SJSA1 (cell line): ENCODE measurements around the gene SLC16A1. TPM values are rescaled to one million over a fixed set of nuclear protein-coding genes. Genes with fewer than 3 reads are reported as not detected.
"Not testable (repeated sequence)": the region's sequence is repeated elsewhere in the genome, so short reads cannot be mapped to it uniquely, and the experiment has no call there.

Experiments
- DNase-seq, 2 experiments: peaks; one replicate each; pipeline ENCODE4 v3.0.0-alpha.2; 2015 to 2020; ENCODE audit warnings: low spot score in 2 of 2, low read depth in 1 of 2
- H3K27ac ChIP-seq: fragments of 250-450 bp; sonication (Bioruptor Pico); 2 replicates; pipeline ENCODE4 v1.5.1; 2020; ENCODE audit warnings: mild to moderate bottlenecking, moderate library complexity
- H3K27me3 ChIP-seq: fragments of 250-450 bp; sonication (Bioruptor Pico); replicated peaks from 2 replicates; pipeline ENCODE4 v1.5.1; 2020; ENCODE audit warnings: mild to moderate bottlenecking, moderate library complexity
- H3K36me3 ChIP-seq: fragments of 250-450 bp; sonication (Bioruptor Pico); 2 replicates; pipeline ENCODE4 v1.5.1; 2020; ENCODE audit warnings: mild to moderate bottlenecking
- H3K4me1 ChIP-seq: fragments of 250-450 bp; sonication (Bioruptor Pico); replicated peaks from 2 replicates; pipeline ENCODE4 v1.6.1; 2021; ENCODE audit warnings: mild to moderate bottlenecking
- H3K4me3 ChIP-seq: fragments of 250-450 bp; sonication (Bioruptor Pico); 2 replicates; pipeline ENCODE4 v1.5.1; 2020; ENCODE audit warnings: mild to moderate bottlenecking
- H3K9me3 ChIP-seq: fragments of 250-450 bp; sonication (Bioruptor Pico); replicated peaks from 2 replicates; pipeline ENCODE4 v1.5.1; 2020; ENCODE audit warnings: mild to moderate bottlenecking
- total RNA-seq: library from RNA; depleted of rRNA; stranded (reverse); fragments of >200 nt; shearing (Covaris generic); gene quantifications from 2 replicates; pipeline ENCODE4 v1.2.3, GENCODE V29; 2014

The SLC16A1 gene
- total RNA-seq, 1 experiment from 2014 or later, result 106 TPM

GRCh38 chr1:112983537-112984131 lies 27.6 kb upstream of the SLC16A1 start:
- Histone ChIP-seq H3K9me3 (no peaks in the 10 kb centered on the region), H3K36me3 (peaks cover 3% of the 10 kb centered on the region; the same call in 1 of the 2 replicates), H3K4me1 (no peaks in the 10 kb centered on the region), H3K27me3 (no peaks in the 10 kb centered on the region), H3K4me3 (no peak overlapping the region), H3K27ac (no peak overlapping the region)
- no peak for DNase-seq

- Histone ChIP-seq H3K4me3 (no peak overlapping the region), H3K9me3 (no peaks in the 10 kb centered on the region), H3K36me3 (peaks cover 3% of the 10 kb centered on the region; the same call in 1 of the 2 replicates), H3K27me3 (no peaks in the 10 kb centered on the region), H3K27ac (no peak overlapping the region), H3K4me1 (no peaks in the 10 kb centered on the region)
- DNase-seq, result no peak
Observed at GRCh38 chr1:112982853-112983536, 27.0 kb upstream of the SLC16A1 start.

DNA sequence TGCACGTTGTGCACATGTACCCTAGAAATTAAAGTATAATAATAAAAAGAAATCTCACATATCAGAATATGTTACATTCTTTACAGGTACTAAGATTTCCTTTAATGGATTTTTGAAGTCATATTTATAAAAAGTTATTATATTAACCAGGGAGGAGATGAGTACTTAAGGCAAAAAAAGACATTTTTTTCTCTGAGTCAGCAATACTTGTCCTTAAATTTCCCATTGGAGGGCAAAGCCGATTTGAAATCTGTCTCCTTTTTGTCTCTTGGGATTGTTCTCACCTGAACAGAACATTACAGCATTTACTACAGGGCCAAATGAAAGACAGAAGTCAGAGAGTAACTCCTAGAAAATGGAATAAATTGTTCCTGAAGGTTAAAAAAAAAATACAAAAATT lies 26.3 kb upstream of the SLC16A1 start:
- H3K27ac ChIP-seq, result no peak overlapping the region
- H3K27me3 ChIP-seq, result no peaks in the 10 kb centered on the region
- DNase-seq, result no peak
- H3K36me3 ChIP-seq, result peaks cover 3% of the 10 kb centered on the region; the same call in 1 of the 2 replicates
- no peak overlapping the region for H3K4me3 ChIP-seq
- no peaks in the 10 kb centered on the region for H3K4me1 ChIP-seq
- no peaks in the 10 kb centered on the region for H3K9me3 ChIP-seq

DNA sequence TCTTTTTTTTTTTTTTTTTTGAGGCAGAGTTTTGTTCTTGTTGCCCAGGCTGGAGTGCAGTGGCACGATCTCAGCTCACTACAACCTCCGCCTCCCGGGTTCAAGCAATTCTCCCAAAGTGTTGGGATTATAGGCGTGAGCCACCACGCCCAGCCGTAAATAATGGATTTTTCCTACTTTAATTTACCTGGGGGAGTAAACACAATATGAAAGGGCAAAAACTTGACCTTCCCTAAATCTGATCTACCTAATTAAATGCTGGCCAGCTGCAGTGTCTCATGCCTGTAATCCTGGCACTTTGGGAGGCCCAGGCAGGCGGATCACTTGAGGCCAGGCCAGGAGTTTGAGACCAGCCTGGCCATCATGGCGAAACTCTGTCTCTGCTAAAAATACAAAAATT lies 25.8 kb upstream of the SLC16A1 start:
- H3K4me1 ChIP-seq, H3K27me3 ChIP-seq, H3K9me3 ChIP-seq, H3K36me3 ChIP-seq, DNase-seq, H3K4me3 ChIP-seq, H3K27ac ChIP-seq: not testable (repeated sequence)

- DNase-seq, result no peak
- no peaks in the 10 kb centered on the region for H3K27me3 ChIP-seq
- peaks cover 3% of the 10 kb centered on the region; the same call in 1 of the 2 replicates for H3K36me3 ChIP-seq
- no peaks in the 10 kb centered on the region for H3K9me3 ChIP-seq
- no peak overlapping the region for H3K4me3 ChIP-seq
- H3K4me1 ChIP-seq, result no peaks in the 10 kb centered on the region
- no peak overlapping the region for H3K27ac ChIP-seq
Observed at GRCh38 chr1:112981426-112981825, 25.4 kb upstream of the SLC16A1 start.

DNA sequence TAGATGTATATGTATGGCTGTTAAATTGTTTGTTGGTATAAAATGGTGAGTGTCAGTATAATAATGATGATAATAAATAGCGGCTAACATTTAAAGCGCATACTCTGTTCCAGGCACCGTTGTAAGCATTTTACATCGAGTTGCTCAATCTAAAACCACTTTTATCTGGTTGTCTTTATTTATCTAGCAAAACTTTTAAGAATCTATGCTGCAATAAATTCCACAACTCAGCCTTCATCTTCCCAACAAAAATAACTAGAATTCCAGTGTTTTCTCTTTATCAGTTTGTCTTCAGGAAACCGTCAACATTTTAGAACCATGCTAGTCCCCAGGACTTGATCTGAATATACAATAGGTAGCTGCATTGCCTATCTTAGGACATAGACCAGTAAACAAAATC lies 19.3 kb upstream of the SLC16A1 start:
- no peak for DNase-seq
- H3K36me3 ChIP-seq, result peaks cover 6% of the 10 kb centered on the region

DNA sequence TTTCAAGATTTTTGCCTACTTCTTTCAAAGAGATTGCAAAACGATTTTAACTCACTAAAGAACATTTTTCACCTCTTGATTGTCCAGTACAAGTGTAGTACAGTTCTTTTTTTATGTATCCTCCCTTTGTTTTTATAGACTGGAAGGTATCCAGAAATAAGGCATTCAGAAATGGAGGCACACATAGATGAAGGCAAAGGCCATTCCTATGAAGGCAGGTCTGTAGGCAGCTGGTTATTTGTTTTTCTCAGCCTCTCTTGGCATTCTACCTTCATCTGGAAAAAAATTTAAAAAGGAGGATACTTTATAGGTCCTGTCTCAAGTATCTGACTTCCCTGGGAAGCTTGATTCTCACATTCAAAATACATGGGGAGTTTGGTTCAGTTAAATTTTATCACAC lies 18.6 kb upstream of the SLC16A1 start:
- Histone ChIP-seq H3K27me3 (no peaks in the 10 kb centered on the region), H3K4me3 (no peak overlapping the region), H3K27ac (no peak overlapping the region), H3K36me3 (peaks cover 6% of the 10 kb centered on the region), H3K4me1 (no peaks in the 10 kb centered on the region), H3K9me3 (no peaks in the 10 kb centered on the region)
- DNase-seq, result no peak

More for the DNA sequence above, 19.3 kb upstream of the SLC16A1 start:
- Histone ChIP-seq H3K27me3 (no peaks in the 10 kb centered on the region), H3K4me1 (no peaks in the 10 kb centered on the region), H3K4me3 (no peak overlapping the region), H3K9me3 (no peaks in the 10 kb centered on the region), H3K27ac (no peak overlapping the region)

DNA sequence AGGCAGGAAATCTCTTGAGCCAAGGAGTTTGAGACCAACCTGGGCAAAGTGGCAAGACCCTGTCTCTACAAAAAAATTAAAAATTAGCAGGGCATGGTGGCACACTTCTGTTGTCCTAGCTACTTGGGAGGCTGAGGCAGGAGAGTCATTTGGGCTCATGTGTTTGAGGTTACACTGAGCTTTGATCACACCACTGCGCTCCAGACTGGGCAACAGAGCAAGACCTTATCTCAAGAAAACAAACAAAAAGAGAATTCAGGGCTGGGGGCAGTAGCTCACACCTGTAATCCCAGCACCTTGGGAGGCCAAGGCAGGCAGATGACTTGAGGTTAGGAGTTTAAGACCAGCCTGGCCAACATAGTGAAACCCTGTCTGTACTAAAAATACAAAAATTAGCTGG lies 17.8 kb upstream of the SLC16A1 start:
- Histone ChIP-seq H3K9me3 (no peaks in the 10 kb centered on the region), H3K27ac (no peak overlapping the region), H3K4me1 (no peaks in the 10 kb centered on the region), H3K27me3 (no peaks in the 10 kb centered on the region), H3K4me3 (no peak overlapping the region), H3K36me3 (peaks cover 10% of the 10 kb centered on the region)
- DNase-seq, result no peak

GRCh38 chr1:112971006-112971405 lies 15.0 kb upstream of the SLC16A1 start:
- Histone ChIP-seq H3K4me3 (no peak overlapping the region), H3K27ac (no peak overlapping the region), H3K4me1 (no peaks in the 10 kb centered on the region), H3K27me3 (no peaks in the 10 kb centered on the region), H3K36me3 (peaks cover 33% of the 10 kb centered on the region), H3K9me3 (no peaks in the 10 kb centered on the region)
- DNase-seq, result no peak

GRCh38 chr1:112964347-112964746 lies 8.4 kb upstream of the SLC16A1 start:
- H3K27me3 ChIP-seq, result no peaks in the 10 kb centered on the region
- peaks cover 67% of the 10 kb centered on the region for H3K36me3 ChIP-seq
- H3K4me1 ChIP-seq, result no peaks in the 10 kb centered on the region
- no peak overlapping the region for H3K4me3 ChIP-seq
- H3K27ac ChIP-seq, result no peak overlapping the region
- no peak for DNase-seq
- no peaks in the 10 kb centered on the region for H3K9me3 ChIP-seq

DNA sequence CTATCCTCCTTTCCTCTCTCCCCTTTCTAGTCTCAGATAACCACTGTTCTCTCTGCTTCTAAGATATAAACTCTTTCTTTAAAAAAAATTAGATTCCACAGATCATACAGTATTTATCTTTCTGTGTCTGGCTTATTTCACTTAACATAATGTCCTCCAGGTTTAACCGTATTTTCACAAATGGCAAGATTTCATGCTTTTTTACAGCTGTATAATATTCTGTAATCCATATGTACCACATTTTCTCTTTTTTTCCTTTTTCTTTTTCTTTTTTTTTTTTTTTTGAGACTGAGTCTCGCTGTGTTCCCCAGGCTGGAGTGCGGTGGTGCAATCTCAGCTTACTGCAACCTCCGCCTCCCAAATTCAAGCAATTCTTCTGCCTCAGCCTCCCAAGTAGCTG lies 5.1 kb upstream of the SLC16A1 start:
- Histone ChIP-seq H3K4me3 (no peak overlapping the region), H3K4me1 (peaks cover 6% of the 10 kb centered on the region), H3K27ac (no peak overlapping the region), H3K36me3 (peaks cover 41% of the 10 kb centered on the region), H3K9me3 (no peaks in the 10 kb centered on the region), H3K27me3 (no peaks in the 10 kb centered on the region)
- DNase-seq, result no peak

DNA sequence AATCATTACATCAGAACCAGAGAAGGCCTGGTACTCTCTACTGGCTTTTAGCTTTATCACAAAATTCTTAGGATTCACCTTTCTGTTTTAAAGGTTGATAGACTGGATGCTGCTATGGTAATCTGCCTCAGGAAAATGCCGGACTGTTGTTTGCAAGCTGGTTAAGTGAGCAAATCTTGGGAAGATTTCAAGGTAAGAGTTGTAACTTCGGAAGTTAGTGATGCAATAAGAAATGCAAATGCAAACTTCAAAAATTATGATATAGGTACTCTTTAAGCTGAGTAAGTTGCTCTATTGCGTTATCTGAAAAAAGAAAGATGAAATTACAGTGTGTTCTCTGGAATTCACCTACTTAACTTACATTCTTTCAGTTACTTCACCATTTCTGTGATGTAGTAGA lies 4.4 kb upstream of the SLC16A1 start:
- H3K27me3 ChIP-seq, result no peaks in the 10 kb centered on the region
- H3K9me3 ChIP-seq, result no peaks in the 10 kb centered on the region
- peaks cover 35% of the 10 kb centered on the region for H3K36me3 ChIP-seq
- H3K27ac ChIP-seq, result no peak overlapping the region
- DNase-seq, result no peak
- H3K4me3 ChIP-seq, result no peak overlapping the region
- peaks cover 6% of the 10 kb centered on the region for H3K4me1 ChIP-seq

DNA sequence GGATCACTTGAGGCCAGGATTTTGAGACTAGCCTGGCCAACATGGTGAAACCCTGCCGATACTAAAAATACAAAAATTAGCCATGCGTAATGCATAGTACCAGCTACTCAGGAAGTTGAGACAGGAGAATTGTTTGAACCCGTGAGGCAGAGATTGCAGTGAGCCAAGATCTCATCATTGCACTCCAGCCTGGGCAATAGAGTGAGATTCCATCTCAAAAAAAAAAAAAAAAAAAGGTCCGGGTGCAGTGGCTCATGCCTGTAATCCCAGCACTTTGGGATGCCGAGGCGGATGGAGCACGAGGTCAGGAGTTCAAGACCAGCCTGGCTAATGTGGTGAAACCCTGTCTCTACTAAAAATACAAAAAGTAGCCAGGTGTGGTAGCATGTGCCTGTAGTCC lies 2.2 kb upstream of the SLC16A1 start:
- not testable (repeated sequence) for H3K27ac ChIP-seq, H3K9me3 ChIP-seq, DNase-seq, H3K27me3 ChIP-seq, H3K4me3 ChIP-seq
- Histone ChIP-seq H3K4me1 (peaks cover 23% of the 10 kb centered on the region), H3K36me3 (peaks cover 24% of the 10 kb centered on the region)

DNA sequence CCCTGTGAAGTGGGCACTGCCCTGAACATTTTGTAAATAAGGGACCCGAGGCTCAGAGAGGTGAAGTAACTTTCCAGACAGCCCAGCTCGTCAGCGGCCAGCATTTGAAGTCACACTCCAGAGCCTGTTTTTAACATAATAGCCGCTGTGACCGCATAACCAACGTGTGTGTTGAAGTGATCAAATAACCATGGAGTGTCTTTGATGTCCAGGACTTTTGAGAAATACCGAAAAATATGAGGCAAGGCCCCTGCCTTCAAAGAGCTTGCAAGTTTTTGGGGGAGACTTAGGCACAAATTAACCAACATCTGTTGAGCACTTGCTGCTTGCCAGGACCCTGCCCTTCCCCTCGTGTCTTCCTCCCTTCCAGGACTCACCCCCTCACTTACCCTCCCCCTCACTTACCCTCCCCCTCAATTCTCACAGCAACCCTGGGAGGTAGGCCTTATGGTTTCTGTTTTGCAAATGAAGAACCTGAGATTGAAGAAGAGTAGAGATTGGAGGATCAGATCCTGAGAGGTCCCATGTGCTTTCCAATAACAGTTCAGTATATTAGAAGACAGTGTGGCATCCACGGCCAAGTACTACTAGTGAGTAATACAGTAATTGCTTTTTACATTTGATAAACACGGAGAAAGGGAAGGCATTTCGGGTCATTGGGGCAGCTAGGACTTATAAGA lies 1.3 kb upstream of the SLC16A1 start:
- Histone ChIP-seq H3K27ac (peak overlapping the region; percentile 76), H3K4me3 (peak overlapping the region; percentile 59), H3K9me3 (no peaks in the 10 kb centered on the region), H3K4me1 (peaks cover 23% of the 10 kb centered on the region), H3K36me3 (peaks cover 20% of the 10 kb centered on the region; the same call in 1 of the 2 replicates), H3K27me3 (no peaks in the 10 kb centered on the region)
- DNase-seq, result peak; percentile 51 to 74
